GM19023 (cell line): Measurements from ENCODE around the gene ICE1.
"Not testable (repeated sequence)": the region's sequence is repeated elsewhere in the genome, so short reads cannot be mapped to it uniquely, and the experiment has no call there.

ENCODE experiments used
- ATAC-seq: cut with Tn5 transposase; IDR thresholded peaks from one replicate; pipeline ENCODE4 v1.9.1; 2021; ENCODE audit warnings: mild to moderate bottlenecking, moderate library complexity; ENCODE audit not compliant: unreplicated experiment

ICE1 gene

DNA sequence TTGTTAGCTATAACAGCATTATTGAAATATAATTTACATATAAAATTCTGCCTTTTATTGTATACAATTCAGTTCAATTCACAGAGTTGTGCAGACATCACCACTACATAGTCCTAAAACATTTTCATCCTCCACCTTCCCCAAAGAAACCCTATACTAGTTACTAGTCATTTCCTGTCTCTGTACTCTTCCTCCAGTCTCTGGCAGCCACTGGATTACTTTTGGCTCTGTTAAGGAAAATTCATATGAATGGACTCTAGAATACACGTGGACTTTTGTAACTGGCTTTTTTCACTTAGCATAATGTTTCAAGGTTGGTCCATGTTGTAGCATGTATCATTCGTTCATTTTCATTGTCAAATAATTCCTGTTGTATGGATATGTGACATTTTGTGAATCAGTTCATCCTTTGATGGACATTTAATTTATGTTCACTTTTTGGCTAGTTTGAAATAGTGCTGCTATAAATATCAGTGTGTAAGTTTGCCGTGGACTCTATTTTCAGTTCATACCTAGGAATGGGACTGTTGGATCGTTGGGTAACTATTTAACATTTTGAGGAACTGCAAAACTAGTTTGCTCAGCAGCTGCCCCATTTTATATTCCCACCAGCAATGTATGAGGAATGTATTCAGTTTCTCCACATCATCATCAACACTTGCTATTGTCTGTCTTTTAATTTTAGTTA lies 9.7 kb downstream of the ICE1 start:
- ATAC-seq: no peak

DNA sequence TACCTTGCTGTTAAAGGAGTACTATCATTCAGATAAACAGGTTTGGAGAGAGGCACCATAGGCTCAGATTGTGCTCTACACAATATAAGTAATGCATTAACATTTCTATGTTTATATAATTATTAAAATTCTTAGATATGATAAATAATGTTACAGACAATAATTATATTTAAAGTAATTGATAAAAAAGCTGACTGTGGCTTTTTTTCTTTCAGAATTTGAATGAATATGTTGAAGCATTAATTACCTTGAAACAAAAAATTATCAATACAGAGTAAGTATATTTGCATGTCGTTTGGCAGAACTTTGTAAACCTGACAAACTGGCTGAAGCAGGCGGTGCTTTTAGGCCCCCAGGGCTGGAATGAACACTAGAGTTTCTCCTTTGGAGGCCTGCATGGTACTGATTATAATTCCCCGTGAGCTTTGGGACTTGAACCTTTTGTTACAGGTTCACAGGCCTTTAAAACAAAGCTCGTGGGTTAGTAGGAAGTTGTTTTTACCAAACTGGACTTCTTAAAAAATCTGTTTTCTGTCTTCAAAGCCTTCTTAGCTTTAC lies 13.8 kb downstream of the ICE1 start:
- no peak for ATAC-seq

DNA sequence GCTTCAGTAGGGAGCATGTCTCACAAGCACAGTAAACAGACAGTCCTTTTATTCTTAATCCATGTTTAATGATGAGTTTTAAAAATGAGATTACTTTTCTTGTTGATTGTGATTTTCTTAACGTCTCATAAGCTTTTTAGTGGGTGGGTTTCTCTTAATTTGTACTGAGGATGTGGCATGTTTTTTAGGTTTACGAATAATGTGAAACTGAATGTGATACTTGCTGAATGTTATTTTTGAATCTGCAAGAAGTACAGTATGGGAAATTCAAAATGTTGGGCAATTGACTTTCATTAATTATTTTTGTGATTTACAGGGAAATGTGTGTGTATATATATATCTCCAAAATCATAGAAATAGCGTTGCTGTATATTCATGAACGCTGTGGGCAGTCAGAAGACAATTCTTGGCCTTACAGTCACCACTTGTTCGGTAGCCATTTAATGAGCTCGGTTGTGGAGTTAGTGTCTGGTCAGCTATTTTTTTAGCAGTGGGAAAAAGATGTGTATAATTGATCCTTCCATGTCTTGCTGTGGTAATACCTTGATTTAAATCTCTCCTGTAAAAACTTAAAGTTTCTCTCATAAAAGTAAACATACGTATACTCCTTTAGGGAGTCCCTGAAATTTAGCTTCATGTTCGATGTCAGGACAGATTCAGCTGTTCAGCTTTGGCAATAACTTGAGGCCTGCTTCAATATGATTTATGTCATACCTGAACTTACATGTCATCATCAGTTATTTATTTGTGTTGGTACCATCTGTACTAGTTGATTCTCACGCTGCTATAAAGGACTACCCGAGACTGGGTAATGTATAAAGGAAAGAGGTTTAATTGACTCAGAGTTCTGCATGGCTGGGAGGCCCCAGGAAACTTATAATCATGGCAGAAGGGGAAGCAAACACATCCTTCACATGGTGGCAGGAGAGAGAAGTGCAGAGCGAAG lies 15.0 kb downstream of the ICE1 start:
- no peak for ATAC-seq

DNA sequence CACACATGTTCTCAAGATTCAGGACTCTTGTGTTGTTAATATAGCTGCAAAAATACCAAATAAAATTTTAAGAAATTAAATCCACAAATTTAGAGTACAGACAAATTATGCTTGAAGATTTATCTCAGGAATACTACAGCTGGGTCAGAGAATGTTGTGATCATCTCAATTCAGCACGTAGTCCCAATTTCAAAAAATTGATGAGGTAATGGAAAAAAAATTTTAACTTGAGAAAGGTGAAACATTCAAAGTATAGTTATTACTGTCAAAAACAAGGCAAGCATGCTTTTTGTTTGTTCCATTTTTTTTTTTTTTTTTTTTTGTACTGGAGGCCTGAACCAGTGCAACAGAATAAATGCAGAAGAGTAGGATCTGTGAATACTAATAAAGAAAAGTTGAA lies 29.4 kb downstream of the ICE1 start:
- ATAC-seq: no peak

DNA sequence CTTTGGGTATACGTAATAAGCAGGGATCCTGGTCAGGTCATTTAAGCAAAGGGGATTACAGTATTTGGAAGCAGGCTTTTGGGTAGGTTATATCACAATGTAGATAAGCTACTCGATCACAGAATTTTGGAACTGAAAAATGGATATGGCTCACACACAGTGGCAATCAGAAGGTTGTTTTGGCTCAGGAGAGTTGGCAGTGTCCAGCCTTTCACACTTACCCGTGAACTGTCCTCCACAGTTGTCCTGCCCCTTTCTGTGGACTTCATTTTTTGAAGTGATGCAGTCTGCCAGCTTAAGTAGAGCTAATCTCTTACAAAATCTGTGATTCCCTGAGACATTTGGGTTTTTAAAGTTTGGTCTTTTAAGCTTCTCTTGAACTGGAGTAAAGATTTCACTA lies 30.7 kb downstream of the ICE1 start:
- no peak for ATAC-seq

DNA sequence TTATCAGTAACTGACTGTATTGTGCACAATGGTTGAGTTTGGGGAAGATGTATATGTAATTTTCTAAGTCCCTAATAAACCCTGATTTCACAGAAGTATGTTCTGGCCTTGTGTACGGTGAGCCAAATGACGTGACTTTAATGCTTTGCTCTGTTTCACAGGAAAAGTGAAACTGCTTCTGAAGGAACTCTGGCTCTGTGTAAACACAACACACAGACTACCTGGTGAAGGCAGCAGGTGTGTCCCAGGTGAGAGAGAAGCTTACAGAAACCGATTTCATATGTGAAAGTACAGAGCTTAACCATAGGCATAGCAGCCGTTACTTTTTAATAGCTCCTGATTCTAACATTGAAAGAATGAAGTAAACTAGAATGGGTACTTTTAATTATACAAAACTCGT lies 31.9 kb downstream of the ICE1 start:
- ATAC-seq: no peak

DNA sequence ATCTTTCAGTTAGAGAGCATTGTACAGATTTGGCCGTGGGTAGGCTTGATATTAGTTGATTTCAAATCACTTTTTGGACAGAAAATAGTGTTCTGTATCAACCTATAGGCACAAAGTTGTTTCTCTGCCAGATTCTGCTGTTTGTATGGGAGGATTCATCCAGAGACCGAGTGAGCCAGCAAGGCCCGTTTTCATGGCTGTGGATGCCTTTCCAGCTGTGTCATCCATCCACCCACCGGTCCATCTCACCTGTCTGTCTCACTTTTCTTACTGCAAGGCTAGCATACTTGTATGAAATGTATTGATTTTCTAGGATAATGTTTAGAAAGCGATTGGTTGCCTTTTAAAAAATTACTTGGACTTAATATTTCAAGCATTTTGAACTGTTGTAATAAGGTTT lies 34.4 kb downstream of the ICE1 start:
- no peak for ATAC-seq

DNA sequence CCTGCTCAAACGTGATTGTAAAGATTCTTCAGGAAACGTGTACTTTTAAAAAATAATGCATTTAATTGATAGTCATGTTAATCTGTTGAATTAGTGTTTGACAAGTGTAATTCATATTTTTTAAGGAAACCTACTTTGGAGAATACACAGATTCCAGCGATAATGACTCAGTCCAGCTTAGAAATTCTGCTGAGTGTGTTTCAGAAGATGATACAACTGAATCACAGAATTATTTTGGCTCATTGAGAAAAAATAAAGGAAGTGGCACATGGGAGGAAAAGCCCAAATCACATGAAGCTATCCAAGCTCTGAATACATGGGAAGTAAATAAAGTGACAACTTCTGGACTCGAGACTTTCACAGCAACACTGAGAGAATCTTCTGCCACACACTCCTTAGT lies 37.8 kb downstream of the ICE1 start:
- ATAC-seq: no peak

DNA sequence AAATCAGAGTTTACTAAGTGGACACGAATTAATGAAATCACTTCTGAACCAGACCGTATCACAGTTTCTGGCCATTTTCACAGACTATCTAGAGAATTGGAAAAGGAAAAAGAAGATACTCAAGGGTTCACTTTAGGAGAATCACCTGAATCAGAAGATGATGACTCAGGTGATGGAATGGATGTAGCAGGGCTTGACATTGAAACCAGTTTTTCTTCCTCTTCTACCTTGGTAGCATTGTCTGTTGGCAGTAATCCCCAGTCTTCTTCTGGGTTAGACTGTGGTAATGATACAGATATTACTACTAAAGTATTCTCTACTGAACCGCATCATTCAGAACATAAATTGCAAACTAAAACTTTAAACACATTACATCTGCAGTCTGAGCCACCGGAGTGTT lies 38.5 kb downstream of the ICE1 start:
- ATAC-seq: no peak

DNA sequence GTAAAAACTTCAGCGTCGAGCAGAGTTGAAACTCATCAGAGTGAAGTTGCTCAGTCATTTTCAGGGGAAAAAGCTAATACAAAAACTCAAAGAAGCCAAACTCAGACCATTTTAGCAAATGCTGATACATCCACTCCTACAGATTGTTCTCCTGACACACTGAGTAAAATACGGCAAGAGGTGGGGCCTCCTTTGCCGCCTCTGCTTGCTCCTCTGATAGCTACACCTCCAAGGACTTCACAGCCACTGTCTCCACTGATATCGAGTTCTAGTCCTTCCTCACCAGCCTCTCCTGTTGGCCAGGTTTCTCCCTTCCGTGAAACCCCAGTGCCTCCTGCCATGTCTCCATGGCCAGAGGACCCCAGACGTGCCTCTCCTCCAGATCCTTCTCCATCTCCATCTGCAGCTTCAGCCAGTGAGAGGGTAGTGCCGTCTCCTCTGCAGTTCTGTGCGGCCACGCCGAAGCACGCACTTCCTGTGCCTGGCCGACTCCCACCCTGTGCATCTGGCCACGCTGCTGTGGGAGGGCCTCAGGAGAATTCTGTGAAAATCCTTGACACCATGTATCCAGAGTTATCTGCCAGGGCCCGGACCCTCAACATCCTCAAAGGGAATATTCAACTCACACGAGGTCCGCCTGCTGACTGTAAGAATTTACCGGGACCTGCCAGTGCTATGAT lies 41.7 kb downstream of the ICE1 start:
- no peak for ATAC-seq

DNA sequence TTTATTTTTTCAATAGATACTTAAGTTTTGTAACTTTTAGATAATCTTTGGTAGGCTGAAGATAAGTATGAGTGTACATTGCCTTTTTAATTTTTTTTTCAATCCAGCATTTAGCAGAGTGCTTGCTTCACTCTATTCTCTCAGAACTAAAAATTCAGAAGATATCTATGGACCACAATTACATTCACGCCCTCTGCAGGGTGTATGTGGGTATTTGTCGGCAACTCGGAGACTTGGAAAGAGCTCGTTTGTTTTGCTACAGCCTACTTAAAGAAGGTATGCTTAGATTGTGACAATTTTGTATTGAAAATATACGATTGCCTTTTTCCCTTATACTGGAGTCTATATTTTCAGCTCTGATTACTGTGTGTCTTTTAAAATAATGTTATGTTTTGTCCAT lies 43.8 kb downstream of the ICE1 start:
- ATAC-seq: no peak

DNA sequence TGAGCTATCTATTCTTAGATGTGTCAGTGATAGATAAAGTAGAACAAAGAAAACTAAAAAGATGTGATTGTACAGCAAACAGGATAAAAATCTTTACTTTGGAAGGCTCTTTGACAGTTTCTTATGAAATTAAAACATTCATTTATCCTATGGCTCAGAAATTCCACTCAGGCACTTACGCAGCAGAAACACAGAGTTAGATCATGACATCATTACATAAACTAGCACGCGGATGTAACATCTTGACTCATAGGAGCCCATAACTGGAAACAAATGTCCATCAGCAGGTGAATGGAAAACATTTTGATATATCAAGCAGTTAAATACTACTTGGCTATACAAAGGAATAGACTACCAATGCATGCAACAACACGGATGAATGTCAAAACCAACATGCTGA lies 45.3 kb downstream of the ICE1 start:
- ATAC-seq: no peak

DNA sequence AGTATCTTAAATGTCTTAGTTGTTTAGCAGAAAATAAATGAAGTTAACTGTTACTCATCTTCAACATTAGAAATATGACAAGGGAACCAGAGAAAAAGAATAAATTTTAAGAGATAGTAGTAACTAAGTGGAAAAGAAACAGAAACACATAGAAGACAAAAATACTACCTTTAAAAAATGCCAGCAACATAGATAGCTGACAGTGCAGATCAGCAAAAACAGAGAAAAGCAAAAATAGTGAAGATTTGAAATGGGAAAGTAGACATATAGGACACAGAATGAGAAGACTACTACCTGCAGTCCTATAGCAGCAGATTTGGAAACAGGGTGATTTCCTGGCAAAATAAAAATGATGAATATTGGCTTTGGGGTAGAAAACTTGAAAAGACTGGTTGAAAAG lies 48.5 kb downstream of the ICE1 start:
- ATAC-seq: no peak

DNA sequence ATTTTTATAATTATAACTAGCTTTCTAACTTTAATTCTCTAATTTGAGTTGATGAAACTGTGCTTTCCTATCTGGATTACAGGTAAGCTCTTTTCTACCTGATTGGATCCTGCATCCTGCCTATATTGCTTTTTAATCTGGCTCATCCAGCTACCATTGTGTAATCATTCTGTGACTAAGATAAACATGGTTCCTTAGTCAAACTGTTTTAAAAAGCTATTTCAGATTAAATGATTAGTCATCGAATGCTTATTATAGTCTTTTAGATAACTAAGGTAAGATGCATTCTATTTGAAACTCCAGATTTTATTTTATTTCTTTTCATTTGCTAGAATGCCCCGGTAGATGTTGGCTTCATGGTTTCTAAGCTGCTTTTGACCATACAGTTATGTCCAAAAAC lies 50.7 kb downstream of the ICE1 start:
- ATAC-seq: no peak

DNA sequence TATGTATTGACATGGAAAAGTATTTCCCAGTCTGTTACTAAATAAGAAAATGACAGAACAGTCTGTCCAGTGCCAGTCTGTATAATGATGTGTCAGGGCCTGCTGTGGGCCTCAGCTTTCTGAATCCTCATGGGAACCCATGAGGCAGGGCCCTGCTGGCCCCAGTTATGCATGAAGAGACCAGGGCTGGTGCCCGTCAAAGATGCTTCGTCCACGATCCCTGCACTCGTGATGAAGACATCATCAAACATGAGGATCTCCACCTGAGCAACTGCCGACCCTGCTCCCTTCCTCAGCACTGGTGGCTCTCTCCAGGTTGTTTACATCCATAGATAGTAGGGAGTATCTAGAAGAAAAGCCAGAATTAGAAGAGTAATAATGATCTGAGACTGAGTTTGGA lies 52.5 kb downstream of the ICE1 start:
- no peak for ATAC-seq

DNA sequence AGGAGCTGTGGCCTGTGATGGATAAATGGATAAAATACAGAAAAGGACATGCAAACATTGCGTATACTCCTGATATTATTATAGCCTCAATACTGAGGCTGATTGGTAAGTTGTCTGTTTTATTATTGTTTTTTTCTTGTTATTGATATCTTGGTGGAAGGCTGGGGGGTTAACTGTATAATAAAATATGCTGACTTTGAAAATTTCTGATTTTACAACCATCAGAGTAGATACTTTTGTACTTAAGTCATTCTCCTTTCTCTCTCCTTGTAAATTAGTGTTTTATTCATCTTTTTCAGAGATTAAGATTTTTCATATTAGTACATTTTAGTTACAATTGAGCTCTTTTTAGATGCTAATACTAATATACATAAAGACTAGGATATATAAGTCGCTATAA lies 53.5 kb downstream of the ICE1 start:
- ATAC-seq: no peak

DNA sequence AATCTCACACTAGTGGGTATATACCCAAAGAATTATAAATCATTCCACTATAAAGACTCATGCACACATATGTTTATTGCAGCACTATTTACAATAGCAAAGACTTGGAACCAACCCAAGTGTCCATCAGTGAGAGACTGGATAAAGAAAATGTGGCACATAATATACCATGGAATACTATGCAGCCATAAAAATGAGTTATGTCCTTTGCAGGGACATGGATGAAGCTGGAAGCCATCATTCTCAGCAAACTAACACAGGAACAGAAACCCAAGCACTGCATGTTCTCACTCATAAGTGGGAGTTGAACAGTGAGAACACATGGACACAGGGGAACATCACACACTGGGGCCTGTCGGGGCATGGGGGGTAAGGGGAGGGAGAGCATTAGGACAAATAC lies 57.1 kb downstream of the ICE1 start:
- not testable (repeated sequence) for ATAC-seq

DNA sequence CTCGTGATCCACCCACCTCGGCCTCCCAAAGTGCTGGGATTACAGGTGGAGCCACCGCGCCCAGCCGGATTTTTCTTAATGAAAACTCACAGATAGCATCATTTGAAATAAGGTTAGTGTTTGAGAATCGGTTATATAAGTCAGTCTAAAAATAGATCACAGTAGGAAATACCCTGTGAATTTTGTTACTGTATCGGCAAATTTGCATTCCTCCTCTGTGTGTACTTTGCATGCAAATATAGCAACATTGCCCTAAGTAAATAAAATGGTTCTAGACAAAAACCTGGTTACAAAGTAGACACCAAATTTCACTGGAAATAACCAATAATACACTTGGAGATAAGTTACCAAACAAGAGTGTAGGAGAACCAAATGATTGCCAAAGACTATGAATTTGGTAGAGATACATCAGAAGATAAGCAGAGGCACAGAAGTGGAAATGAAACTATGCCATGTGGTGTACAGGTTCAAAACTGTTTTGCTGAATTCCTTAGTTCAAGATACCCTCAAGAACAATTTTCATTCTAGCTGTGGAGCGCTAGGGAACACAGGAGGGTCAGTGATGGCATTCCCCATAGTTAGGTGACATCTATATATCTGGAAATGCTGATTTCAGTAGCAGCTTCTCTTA lies 58.1 kb downstream of the ICE1 start:
- no peak for ATAC-seq

DNA sequence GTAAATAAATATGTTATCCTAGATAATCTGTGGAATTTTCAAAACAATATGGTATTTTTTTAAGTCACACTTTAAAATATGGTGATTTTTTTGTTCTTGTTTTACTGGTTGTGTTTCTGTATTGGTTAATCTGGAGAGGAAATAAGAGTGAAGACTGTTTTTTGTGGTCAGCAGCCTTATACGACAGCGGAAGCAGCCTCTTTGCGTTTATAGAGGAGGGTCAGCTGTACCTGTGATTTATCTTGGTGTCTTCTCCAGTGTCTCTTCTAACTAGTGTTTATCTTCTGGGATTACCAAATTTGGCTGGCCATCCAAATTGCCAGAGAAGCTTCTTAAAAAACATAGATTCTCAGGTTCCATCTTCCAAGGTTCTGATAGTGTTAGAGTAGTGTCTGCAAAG lies 58.7 kb downstream of the ICE1 start:
- ATAC-seq: no peak

DNA sequence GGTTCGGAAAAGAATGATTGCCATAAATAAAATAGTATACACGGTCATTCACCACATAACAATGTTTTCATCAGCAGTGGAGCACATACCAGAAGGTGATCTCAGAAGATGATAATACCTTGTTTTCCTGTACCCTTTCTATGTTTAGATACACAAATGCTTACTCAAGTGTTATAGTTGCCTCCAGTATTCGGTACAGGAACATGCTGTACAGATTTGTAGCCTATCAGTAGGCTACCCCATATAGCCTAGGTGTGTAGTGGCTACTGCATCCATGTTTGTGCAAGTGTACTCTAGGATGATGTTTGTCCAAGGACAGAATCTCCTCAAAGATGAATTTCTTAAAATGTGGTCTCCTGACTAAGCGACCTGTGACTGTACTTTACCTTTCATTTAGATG lies 59.2 kb downstream of the ICE1 start:
- ATAC-seq: no peak

DNA sequence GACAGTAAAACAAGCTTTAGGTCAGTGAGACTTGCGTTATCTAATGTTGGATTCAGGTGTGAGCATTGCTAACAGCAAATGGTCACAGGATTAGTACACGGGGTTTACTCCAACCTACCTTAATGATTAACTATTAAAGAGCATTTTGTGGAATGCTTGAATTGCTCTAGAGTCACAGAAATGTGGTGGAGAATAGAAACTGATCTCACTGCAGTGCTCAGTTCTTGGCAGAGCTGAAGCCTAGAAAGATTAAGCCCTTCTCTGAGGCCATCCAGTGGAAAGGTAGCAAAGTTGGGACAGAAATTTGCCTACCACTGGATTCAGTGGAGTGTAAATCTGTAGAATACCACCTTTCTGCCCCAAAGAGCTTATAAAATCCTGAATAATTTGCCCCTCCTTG lies 60.9 kb downstream of the ICE1 start:
- no peak for ATAC-seq
